ENCODE data around the gene TCF12.

The TCF12 gene

GRCh38 chr15:57307527-57308169 is 389.2 kb downstream of the TCF12 start:
- DNase-seq: no peak

DNA sequence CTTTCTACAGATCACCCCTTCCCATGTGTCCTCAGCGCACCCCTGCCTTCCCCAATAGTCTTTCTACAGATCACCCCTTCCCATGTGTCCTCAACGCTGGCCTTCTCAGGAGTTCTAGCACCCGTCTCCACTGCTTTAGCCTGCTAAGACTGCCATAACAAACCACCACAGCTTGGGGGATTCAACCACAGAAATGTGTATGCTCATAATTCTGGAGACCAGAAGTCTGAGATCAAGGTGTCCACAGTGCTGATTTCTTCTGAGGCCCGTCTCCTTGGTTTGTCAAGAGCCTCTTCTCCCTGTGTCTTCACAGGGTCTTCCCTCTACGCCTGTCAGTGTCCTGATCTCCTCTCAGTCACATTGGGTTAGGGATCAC is 389.7 kb downstream of the TCF12 start:
- no peak for DNase-seq

- no peak for DNase-seq
Observed at GRCh38 chr15:57309856-57310760, 391.7 kb downstream of the TCF12 start.

DNA sequence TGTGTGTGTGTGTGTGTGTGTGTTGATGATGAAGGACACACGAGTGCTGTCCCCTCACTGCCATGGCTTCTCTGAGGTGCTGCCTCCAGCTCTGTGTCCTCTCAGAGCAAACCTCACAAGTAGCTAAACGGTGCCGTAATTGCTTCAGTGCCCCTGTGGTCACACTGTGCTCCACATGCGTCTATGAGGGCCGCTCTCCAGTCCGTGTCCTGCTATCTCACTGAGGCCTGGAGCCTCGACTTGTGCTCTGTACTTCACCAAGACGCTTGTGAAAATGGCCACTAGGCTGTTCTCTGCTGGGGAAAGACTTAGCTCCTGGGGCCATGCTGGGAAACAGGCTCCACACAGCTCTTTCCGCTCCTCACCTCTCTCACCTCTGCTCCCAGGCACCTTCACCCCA is 392.4 kb downstream of the TCF12 start:
- no peak for DNase-seq

DNA sequence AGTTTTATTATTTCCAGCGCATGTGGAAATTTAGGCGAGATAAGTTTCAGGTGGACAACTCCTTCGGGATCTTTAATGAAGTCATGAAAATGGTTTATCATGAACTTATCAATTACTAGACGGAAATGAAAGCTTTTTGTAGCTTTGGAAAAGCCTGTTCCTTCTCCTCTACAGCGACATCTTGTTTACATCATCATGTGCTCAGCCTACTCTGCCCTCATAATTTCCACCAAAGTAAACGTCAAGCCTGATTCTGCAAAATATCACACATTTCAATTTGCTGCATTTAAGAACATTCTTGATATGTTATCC is 393.5 kb downstream of the TCF12 start:
- DNase-seq: no peak

DNA sequence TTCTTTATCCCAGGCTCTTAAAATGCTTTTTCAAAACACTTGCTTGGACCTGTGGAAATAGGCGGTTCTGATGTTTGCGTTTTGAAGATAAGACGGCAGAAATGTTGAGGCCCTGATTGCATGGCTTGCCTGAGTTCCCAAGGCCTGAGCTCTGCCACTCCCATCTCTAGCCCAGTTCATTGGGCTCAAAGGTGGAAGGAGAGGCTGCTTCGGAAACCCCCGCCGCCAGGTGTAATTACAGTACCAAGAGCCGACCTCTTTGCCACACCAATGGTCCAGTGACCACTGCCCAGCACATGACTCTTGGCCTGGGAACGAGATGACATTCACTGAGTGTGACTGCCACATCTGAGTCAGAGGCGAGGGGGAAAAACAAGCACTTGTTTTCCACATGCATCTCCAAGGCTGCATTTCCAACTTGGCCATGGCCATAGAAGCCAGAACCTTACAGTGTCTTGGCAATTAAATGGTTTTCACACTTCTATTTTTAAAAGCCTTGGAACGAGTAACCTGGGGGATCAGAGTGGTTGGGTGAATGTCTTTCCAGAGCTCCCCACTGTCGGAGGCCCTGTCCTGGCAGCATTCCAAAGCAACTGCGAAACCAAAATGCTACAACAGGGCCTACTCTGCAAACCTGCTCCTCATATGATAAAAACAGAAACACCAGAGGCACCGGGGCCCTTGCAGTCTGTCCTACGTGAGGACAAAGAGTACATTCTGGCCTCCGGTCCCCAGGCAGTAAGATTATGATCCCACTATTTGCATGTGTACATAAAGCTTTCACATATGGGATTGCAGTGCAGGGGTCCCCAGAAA is 394.1 kb downstream of the TCF12 start:
- peak; percentile 38 for DNase-seq

- no peak for DNase-seq
Observed at GRCh38 chr15:57313134-57313483, 394.7 kb downstream of the TCF12 start.

DNA sequence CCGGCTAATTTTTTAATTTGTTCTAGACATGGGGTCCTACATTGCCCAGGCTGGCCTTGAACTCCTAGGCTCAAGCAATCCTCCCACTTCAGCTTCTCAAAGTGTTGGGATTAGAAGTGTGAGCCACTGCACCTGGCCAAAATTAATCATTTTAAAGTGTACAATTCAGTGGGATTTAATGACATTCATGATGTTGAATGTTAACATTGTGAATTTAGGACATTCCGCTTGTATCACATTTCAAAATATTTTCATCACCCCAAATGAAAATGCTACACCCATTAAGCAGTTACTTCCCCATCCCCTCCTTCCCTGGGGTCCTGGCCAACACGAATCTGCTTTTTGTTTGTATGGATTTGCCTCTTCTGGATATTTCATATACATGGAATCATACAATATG is 395.8 kb downstream of the TCF12 start:
- DNase-seq: no peak

DNA sequence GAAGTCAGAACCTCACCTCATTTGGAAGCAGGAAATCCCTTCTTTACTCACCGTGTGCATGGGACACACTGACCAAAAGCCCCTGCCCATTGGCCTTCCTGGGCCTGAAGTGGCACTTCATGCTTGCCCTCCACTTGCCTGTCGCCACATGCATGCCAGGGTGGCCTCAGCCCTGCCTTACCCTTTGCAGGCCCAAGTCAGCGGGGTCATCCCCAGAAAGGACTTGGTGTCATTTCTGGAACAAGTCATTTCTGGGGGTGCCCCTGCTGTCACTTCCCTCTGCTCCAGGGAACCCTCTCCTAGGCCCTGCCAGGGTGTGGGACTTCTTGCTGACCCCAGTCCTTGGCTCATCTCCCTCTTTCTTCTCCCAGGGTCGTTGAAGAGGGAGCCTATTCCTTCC is 398.0 kb downstream of the TCF12 start:
- no peak for DNase-seq

- no peak for DNase-seq
Observed at GRCh38 chr15:57319226-57319918, 400.9 kb downstream of the TCF12 start.

DNA sequence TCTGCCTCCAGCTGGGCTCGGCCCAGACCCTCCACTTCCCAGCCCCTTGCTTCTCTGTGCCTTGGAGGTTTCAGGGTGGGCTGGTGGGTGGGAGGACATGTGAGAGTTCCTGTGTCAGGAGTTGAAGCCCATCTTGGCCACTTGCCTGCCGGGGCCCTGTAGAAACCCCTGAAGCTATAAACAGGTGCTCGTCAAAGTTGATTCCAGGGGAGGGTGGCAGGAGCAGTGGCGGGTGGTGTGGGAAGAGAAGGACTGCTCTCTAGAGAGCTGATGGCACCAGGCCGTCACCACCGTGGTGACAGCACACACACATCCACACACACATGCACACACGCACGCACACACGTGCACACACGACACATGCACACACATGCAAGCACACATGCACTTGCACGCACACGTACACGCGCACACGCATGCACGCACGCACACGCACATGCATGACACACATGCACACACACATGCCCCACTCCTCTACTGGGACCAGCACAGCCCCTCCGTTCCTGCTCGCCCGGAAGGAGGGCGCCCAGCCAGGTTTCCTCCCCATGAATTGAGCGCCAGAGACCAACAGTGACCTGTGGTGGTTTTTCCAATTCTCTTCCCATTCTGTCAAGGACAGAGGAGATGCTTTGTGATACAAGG is 401.6 kb downstream of the TCF12 start:
- DNase-seq: no peak

- peak; percentile 45 for DNase-seq
Observed at GRCh38 chr15:57320631-57321220, 402.3 kb downstream of the TCF12 start.

GRCh38 chr15:57321485-57321884 is 403.0 kb downstream of the TCF12 start:
- peak; percentile 21 for DNase-seq

DNA sequence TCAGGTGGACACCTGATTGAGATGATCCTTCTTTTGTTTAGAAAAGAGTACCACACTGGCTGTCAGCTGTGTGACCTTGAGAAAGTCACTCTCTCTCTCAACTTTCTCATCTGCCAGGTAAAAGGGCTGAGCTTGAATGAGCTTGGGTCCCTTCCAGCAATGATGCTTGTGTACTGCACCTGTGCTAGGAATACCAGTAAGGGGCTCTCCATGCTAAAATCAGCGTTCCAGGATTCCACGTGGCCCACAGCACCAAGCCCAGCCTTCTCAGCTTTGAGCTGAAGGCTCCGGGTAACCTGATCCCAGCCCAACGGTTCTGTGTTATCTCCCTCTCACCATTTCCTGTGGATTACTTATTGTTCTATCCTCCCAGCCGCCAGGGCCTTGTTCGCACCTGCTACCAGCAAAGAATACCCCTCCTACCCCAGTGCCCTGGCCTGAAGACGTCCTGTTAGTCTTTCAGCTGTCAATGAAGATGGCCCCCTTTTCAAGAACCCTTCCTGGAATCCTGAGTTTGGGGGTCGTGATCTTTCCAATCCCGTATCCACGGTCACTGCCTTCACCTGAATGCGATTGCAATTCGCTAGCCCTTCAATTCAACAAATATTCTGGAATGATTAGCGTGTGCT is 403.6 kb downstream of the TCF12 start:
- peak; percentile 85 for DNase-seq

DNA sequence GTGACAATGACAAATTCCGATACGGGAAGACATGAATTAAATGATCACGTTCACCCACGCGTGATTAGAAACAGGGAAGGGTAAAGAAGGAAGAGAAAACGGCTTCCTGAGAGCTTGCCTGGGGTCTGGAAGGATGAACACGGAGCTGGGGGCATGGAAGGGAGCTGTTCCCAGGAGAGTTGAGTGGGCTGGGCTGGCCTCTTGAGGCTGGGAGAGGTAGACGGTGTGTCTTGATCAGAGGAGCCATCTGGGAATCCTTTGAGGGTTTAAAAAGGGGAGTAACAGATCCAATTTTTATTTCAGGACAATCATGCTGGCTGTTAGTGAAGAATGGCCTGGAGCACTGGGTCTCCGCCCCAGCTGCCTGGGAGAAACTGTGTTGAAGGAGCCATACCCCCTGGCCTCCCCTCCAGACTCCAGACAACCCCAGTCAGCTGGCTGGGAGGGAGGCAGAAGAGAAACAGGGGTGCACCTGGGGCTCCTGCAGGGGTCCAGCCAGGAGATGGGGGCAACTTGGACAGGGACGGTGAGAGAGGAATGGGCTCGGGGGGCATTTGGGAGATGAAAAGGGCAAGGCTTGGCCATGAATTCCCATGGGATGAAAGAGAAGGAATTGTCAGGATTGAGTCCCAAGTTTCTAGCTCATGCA is 404.3 kb downstream of the TCF12 start:
- no peak for DNase-seq

- DNase-seq: no peak
Observed at GRCh38 chr15:57323299-57323805, 404.9 kb downstream of the TCF12 start.

DNA sequence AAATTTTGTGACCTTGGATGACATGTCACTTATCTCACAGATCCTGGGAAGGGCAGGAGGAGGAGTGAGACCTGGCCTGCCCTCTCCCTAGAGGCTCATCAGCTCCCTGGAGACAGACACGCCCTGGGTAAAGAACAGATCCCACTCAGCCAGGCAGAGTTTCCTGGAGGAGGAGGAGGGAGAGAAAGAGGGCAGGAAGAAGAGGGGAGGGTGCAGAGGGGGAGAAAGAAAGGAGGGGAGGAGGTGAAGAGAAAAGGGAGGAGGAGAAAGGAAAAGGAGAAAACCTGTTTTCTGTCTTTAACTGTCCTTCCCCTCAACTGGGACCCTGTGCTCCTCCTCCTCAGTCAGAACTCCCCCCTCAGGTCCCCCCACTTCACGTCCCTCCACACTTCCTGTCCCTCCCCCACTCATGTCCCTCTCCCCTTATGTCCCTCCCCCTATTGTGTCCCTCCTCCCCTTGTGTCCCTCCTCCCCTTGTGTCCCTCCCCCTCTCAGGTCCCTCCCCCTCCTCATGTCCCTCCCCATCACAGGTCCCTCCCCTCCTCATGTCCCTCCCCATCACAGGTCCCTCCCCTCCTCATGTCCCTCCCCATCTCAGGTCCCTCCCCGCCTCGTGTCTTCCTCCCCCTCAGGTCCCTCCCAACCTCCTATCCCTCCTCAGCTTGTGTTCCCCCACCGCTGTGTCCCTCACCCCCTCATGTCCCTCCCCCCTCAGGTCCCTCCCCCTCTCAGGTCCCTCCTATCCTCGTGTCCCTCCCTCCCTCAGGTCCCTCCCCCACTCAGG is 405.6 kb downstream of the TCF12 start:
- peak; percentile 74 for DNase-seq

DNA sequence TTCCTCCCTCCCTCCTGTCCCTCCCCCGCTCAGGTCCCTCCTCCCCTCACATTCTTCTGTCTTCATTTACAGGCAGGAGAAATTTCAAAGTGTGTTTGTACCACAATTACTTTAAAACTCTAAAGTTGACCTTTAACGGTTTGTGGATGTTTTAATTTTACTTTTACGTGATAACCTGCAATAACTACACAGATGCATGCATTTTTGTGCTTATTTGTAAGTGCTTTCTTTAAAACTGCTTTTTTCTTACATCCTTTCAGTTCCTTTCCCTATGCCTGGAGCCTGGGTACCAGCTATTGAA is 406.1 kb downstream of the TCF12 start:
- no peak for DNase-seq

GRCh38 chr15:57324944-57325679 is 406.7 kb downstream of the TCF12 start:
- DNase-seq: no peak

- no peak for DNase-seq
Observed at GRCh38 chr15:57326196-57326595, 407.8 kb downstream of the TCF12 start.
